ENCODE measurements around the gene ARRDC2. TPM values are rescaled to one million over a fixed set of nuclear protein-coding genes. Genes with fewer than 3 reads are reported as not detected.

ARRDC2 gene
- total RNA-seq: 100 to 1,000 TPM; 127 to 180 (median 177) TPM

- Histone ChIP-seq H3K27ac (peak within 1 kb of the TSS; percentile 89 to 96 (median 90)), H3K9me3 (no peaks in the 10 kb centered on the region), H3K4me3 (peak within 1 kb of the TSS; percentile 50 to 64 (median 55)), H3K4me1 (peaks cover 0 to 40% (median 9%) of the 10 kb centered on the region in 4 donors), H3K36me3 (peaks cover 4 to 49% (median 21%) of the 10 kb centered on the region in 3 donors), H3K27me3 (no peaks in the 10 kb centered on the region)
- TF ChIP-seq EP300 (IDR thresholded peaks at IDR 0.05) (peak; percentile 41 to 94), POLR2A (IDR thresholded peaks at IDR 0.05) (peak; percentile 61 to 87)
- TF ChIP-seq, protein P1, sequence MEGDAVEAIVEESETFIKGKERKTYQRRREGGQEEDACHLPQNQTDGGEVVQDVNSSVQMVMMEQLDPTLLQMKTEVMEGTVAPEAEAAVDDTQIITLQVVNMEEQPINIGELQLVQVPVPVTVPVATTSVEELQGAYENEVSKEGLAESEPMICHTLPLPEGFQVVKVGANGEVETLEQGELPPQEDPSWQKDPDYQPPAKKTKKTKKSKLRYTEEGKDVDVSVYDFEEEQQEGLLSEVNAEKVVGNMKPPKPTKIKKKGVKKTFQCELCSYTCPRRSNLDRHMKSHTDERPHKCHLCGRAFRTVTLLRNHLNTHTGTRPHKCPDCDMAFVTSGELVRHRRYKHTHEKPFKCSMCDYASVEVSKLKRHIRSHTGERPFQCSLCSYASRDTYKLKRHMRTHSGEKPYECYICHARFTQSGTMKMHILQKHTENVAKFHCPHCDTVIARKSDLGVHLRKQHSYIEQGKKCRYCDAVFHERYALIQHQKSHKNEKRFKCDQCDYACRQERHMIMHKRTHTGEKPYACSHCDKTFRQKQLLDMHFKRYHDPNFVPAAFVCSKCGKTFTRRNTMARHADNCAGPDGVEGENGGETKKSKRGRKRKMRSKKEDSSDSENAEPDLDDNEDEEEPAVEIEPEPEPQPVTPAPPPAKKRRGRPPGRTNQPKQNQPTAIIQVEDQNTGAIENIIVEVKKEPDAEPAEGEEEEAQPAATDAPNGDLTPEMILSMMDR (IDR thresholded peaks at IDR 0.05): no peak
- DNase-seq (ENCODE audit: low spot score in 2 of 2): peak; percentile 83 to 92
- 24 to 40% methylated on average over 25 to 80 of the region's 92 CpGs for WGBS, 2 donors
These were observed at the start of gene ARRDC2 for GRCh38 chr19:18007917-18008673. ARRDC2 (plus strand) TSS chr19:18008170; CDS start chr19:18008311, 141 bp downstream.

- WGBS, 2 donors: 30 to 74% methylated on average over 6 to 13 of the region's 13 CpGs
- DNase-seq (ENCODE audit: low spot score in 2 of 2): no peak
- no peaks in the 10 kb centered on the region for H3K36me3 ChIP-seq
These were observed 43.9 kb upstream of the ARRDC2 start for GRCh38 chr19:17963936-17964691.

DNA sequence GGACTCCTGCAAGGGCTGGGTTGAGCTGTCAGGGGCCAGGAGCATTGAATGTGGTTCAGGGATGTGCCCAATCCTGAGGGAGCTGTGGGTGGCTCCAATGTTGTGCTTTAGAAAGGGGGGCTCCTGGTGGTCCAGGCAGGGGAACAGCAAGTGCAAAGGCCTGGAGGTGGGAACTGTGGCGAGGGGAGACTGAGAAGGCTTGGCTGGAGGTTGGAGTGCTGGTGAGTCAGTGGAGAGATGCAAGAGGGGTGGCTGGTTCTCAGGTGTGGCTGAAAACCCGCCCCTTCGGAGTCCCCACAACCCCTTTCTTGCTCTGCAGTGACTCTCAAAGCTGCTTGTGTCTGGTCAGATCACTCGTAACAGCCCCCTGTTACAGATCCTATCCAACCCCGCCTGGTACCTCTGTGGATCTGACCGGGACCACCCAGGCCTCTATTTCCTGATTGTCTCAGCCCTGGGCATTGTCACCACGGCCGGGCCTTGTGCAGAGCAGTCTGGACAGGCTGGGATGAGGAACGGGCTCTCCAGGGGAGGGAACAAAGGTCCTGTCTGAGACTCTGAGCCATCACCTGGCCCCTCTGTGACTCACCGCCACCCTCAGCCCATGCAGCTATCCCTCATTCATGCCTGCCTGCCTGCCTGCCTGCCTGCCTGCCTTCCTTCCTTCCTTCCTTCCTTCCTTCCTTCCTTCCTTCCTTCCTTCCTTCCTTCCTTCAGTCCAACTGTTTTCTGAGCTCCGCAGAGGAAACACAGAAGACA is 42.4 kb upstream of the ARRDC2 start:
- TF ChIP-seq POLR2A (IDR thresholded peaks at IDR 0.05) (no peak), EP300 (IDR thresholded peaks at IDR 0.05) (no peak)
- TF ChIP-seq, protein P1 (IDR thresholded peaks at IDR 0.05): no peak
- H3K27ac ChIP-seq: no peak overlapping the region
- 72 to 79% methylated on average over 6 to 11 of the region's 11 CpGs for WGBS, 2 donors
- H3K36me3 ChIP-seq: no peaks in the 10 kb centered on the region
- peaks cover 0 to 82% of the 10 kb centered on the region in 2 donors for H3K27me3 ChIP-seq
- H3K9me3 ChIP-seq: no peaks in the 10 kb centered on the region
- peaks cover 0 to 3% (median 0%) of the 10 kb centered on the region in 4 donors for H3K4me1 ChIP-seq
- DNase-seq (ENCODE audit: low spot score in 2 of 2): no peak
- no peak overlapping the region for H3K4me3 ChIP-seq

More at GRCh38 chr19:17963936-17964691, 43.9 kb upstream of the ARRDC2 start:
- Histone ChIP-seq H3K27me3 (peaks cover 0 to 77% of the 10 kb centered on the region in 2 donors), H3K27ac (no peak overlapping the region), H3K4me1 (peaks cover 0 to 3% (median 0%) of the 10 kb centered on the region in 4 donors), H3K9me3 (no peaks in the 10 kb centered on the region), H3K4me3 (no peak overlapping the region)
- TF ChIP-seq, protein P1 (IDR thresholded peaks at IDR 0.05): no peak
- TF ChIP-seq POLR2A (IDR thresholded peaks at IDR 0.05) (no peak), EP300 (IDR thresholded peaks at IDR 0.05) (no peak)

DNA sequence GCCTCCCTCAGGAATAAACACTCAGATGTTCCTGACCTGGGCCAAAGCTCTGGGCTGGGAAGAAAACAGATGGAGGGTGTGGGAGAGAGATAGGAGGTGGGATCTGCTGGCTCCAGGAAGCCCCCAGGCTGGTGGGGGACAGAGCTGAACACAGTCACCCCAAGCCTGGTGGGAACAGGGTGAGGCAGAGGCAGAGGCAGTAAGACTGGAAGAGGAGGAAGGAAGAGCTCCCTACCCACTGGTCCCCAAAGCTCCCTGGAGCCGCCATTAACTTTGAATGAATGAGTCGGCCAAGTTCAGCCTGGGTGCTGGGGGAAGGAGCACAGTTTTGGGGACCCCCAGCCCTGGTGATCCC is 41.9 kb upstream of the ARRDC2 start:
- Histone ChIP-seq H3K27me3 (peaks cover 0 to 81% of the 10 kb centered on the region in 2 donors), H3K9me3 (no peaks in the 10 kb centered on the region)

More for the DNA sequence above, 41.9 kb upstream of the ARRDC2 start:
- Histone ChIP-seq H3K4me1 (peaks cover 0 to 3% (median 0%) of the 10 kb centered on the region in 4 donors), H3K36me3 (no peaks in the 10 kb centered on the region), H3K27ac (no peak overlapping the region), H3K4me3 (no peak overlapping the region)
- 52 to 61% methylated on average over 2 of the region's 2 CpGs for WGBS, 2 donors
- DNase-seq (ENCODE audit: low spot score in 2 of 2): no peak
- no peak for TF ChIP-seq POLR2A (IDR thresholded peaks at IDR 0.05)
- TF ChIP-seq, protein P1 (IDR thresholded peaks at IDR 0.05): no peak
- TF ChIP-seq EP300 (IDR thresholded peaks at IDR 0.05): no peak

Data from tibial nerve (tissue), 4 donors.